GM23338 (cell line): Measurements from ENCODE around the gene NLGN1.

Experiments
- CREB1 ChIP-seq: fragments of 250-450 bp; sonication (Bioruptor Pico); IDR thresholded peaks from 2 replicates; pipeline ENCODE4 v1.5.0; 2020; ENCODE audit warnings: low read depth, mild to moderate bottlenecking, moderate library complexity
- CTCF ChIP-seq, 2 experiments: fragments of 200-600 bp in 1 of 2; sonication (generic) in 1 of 2; conservative IDR thresholded peaks; 2 replicates each; pipeline versions ENCODE4 v1.5.1 to v1.6.1; 2016 to 2017; ENCODE audit warnings: antibody characterized with exemption in 2 of 2, low read depth in 2 of 2, mild to moderate bottlenecking in 2 of 2, moderate library complexity in 1 of 2
- ETS1 ChIP-seq: IDR thresholded peaks from 2 replicates; pipeline ENCODE4 v1.6.1; 2016; ENCODE audit warnings: antibody characterized with exemption
- EZH2 ChIP-seq: fragments of 200-600 bp; sonication (generic); IDR thresholded peaks from one replicate; pipeline ENCODE4 v1.8.0; 2017; ENCODE audit warnings: antibody characterized with exemption, mild to moderate bottlenecking, low read depth; ENCODE audit not compliant: unreplicated experiment
- EZH2phosphoT487 ChIP-seq: fragments of 200-600 bp; sonication (generic); IDR thresholded peaks from one replicate; pipeline ENCODE4 v1.8.1; 2018; ENCODE audit warnings: antibody characterized with exemption; ENCODE audit not compliant: unreplicated experiment
- JUNB ChIP-seq: IDR thresholded peaks from one replicate; pipeline ENCODE4 v1.6.1; 2016; ENCODE audit warnings: antibody characterized with exemption; ENCODE audit not compliant: unreplicated experiment
- POLR2AphosphoS5 ChIP-seq: IDR thresholded peaks from 2 replicates; pipeline ENCODE4 v1.6.1; 2016; ENCODE audit warnings: antibody characterized with exemption, low read depth
- REST ChIP-seq: IDR thresholded peaks from one replicate; pipeline ENCODE4 v1.6.1; 2018; ENCODE audit warnings: antibody characterized with exemption; ENCODE audit not compliant: unreplicated experiment
- STAT1 ChIP-seq: IDR thresholded peaks from one replicate; pipeline ENCODE4 v1.6.1; 2016; ENCODE audit warnings: antibody characterized with exemption; ENCODE audit not compliant: unreplicated experiment
- ZNF114 ChIP-seq: fragments of 250-450 bp; sonication (Bioruptor Pico); IDR thresholded peaks from 2 replicates; pipeline ENCODE4 v1.5.0; 2020; ENCODE audit warnings: mild to moderate bottlenecking, moderate library complexity

GRCh38 chr3:173780067-173780466 is 382.5 kb downstream of the NLGN1 start:
- TF ChIP-seq ZNF114 (CRISPR knock-in tag) = no peak
- TF ChIP-seq CTCF (conservative IDR thresholded peaks at IDR 0.05; ENCODE audit: low read depth in 2 of 2) = no peak
- TF ChIP-seq POLR2AphosphoS5 = no peak
- no peak for TF ChIP-seq EZH2
- no peak for TF ChIP-seq EZH2phosphoT487
- TF ChIP-seq CREB1 (CRISPR knock-in tag) = no peak
- TF ChIP-seq REST = no peak
- TF ChIP-seq STAT1 = no peak
- no peak for TF ChIP-seq JUNB
- no peak for TF ChIP-seq ETS1
